OCI-M2 (cell line): ENCODE results near the gene PPL.

Source experiments
- DNase-seq: peaks from one replicate; lab custom pipeline; 2025; ENCODE audit not compliant: unreplicated experiment; lab: John Stamatoyannopoulos, UW

Gene PPL

DNA sequence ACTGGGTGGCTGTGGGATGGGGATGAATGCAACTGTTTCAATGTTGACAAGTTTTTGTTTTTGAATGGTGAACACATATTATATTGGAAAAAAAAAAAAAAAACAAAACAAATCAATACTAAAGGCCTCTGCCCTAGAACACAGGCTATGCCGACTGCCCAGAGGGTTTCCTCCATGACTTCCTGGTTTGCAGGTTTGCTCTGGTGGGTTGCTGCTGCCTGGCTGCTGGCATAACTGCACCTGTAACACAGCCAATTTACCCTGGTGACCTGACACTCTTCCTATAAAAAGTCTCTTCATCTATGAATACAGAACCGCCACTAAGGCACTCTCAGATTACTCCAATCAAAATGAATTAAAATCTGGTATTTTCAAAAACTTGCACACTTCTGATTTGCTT, 100.2 kb downstream of the PPL start:
- DNase-seq: no peak

DNA sequence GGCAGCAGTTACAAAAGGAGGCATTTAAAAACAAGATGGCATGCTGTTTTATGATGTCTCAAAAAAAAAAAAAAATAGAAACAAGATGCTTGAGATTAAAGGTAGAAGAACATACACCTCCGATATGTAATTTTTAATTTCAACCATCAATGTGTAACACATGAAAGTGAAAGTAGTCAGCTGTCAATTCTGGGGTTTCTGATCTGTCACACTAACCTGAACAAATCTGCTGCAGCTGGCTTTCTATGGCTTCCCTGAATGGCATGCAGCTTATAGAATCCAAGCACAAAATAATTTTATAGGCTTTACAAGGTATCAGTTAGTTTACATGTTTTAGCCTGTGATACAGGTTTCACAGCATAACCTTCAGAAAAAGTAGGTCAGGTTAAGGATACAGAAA, 103.4 kb downstream of the PPL start:
- no peak for DNase-seq

DNA sequence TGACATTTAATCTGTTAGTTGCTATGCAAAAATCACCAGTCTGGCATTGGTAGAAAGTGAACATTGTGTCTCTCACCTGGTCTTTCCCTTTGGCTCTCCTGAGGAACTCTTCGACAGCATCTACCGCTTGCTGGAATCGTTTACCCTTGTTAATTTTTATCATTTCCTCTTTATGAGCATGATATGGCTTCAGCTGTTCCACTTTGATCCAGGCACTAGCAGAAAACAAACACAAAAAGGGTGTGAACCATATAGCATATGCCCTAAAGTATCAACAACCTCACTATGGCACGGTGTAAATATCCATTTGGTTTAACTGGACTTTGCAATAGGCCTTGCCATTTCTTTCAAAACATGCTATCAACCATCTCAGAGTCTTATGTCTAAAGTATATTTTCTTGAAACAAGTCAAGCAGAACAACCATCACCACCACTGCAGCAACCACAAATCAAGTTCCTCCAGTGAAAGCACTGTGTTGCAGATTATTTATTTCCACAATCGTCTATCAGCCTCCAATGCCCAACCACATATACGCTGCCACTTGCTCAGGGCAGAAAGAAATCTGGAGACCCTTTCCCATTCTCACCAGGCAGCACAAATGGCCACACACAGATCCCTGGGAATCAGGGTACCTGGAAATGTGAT, 104.1 kb downstream of the PPL start:
- DNase-seq: no peak
